ENCODE results near the gene GRID1.

GRCh38 chr10:86400705-86401587 lies 34.4 kb upstream of the GRID1 start:
- TF ChIP-seq POLR2AphosphoS5 (IDR thresholded peaks at IDR 0.05; ENCODE audit: low read depth, low read length) (no peak), TEAD4 (IDR thresholded peaks at IDR 0.05; ENCODE audit: borderline replicate concordance, insufficient read depth) (no peak), RAD21 (IDR thresholded peaks at IDR 0.05; ENCODE audit: low read length) (no peak), CTCF (IDR thresholded peaks at IDR 0.05) (peak; percentile 32), YY1 (IDR thresholded peaks at IDR 0.05; ENCODE audit: low read depth) (no peak), GATA2 (CRISPR knock-in tag; IDR thresholded peaks at IDR 0.05) (no peak), NRF1 (IDR thresholded peaks at IDR 0.05; ENCODE audit: low read depth, low read length) (no peak), SIN3A (IDR thresholded peaks at IDR 0.05; ENCODE audit: borderline replicate concordance, low read depth, low read length) (no peak)
